HepG2 (cell line): ENCODE data around the gene NOXA1. TPM values are rescaled to one million over a fixed set of nuclear protein-coding genes. Genes with fewer than 3 reads are reported as not detected.

ENCODE experiments used
- ATM ChIP-seq: fragments of 450-650 bp; IDR thresholded peaks from 2 replicates; pipeline ENCODE4 v1.7.1; 2017; ENCODE audit warnings: mild to moderate bottlenecking, borderline replicate concordance
- CREM ChIP-seq, 2 experiments: sonication (generic) in 1 of 2; formaldehyde crosslinking in 1 of 2; IDR thresholded peaks; 2 replicates each; pipeline versions ENCODE4 v1.4.0 to v1.6.1; 2016 to 2020; ENCODE audit warnings: antibody characterized with exemption in 1 of 2, mild to moderate bottlenecking in 1 of 2, missing genetic modification reagents in 1 of 2
- DZIP1 ChIP-seq: sonication (generic); formaldehyde crosslinking; IDR thresholded peaks from 2 replicates; pipeline ENCODE4 v1.5.0; 2020; ENCODE audit warnings: mild to moderate bottlenecking, missing genetic modification reagents
- HNRNPK ChIP-seq: fragments of 200-400 bp; formaldehyde crosslinking; IDR thresholded peaks from 2 replicates; pipeline ENCODE4 v1.6.1; 2018; ENCODE audit warnings: low read length, low read depth, moderate library complexity, mild to moderate bottlenecking; ENCODE audit not compliant: poor library complexity, severe bottlenecking
- MAFF ChIP-seq: IDR thresholded peaks from 2 replicates; pipeline ENCODE4 v1.6.1; 2011; ENCODE audit warnings: low read depth, low read length, improper control_type of control experiment
- MTA3 ChIP-seq: sonication (generic); formaldehyde crosslinking; IDR thresholded peaks from 2 replicates; pipeline ENCODE4 v1.4.0; 2020; ENCODE audit warnings: missing genetic modification reagents
- MXD1 ChIP-seq: sonication (generic); formaldehyde crosslinking; IDR thresholded peaks from 2 replicates; pipeline ENCODE4 v1.4.0; 2020; ENCODE audit warnings: mild to moderate bottlenecking, missing genetic modification reagents
- MYNN ChIP-seq: sonication (generic); formaldehyde crosslinking; IDR thresholded peaks from 2 replicates; pipeline ENCODE4 v1.4.0; 2020; ENCODE audit warnings: mild to moderate bottlenecking, low read depth, missing genetic modification reagents
- PITX1 ChIP-seq: sonication (generic); formaldehyde crosslinking; IDR thresholded peaks from 2 replicates; pipeline ENCODE4 v1.5.1; 2020; ENCODE audit warnings: mild to moderate bottlenecking, missing genetic modification reagents
- SP1 ChIP-seq, 2 experiments: fragments of 450-650 bp in 1 of 2; sonication (generic) in 1 of 2; formaldehyde crosslinking in 1 of 2; IDR thresholded peaks; 2 replicates each; pipeline versions ENCODE4 v1.4.0 to v1.6.1; 2016 to 2020; ENCODE audit warnings: missing genetic modification reagents in 1 of 2
- THAP11 ChIP-seq: IDR thresholded peaks from 2 replicates; pipeline ENCODE4 v1.6.1; 2016; ENCODE audit warnings: missing biosample characterization, missing genetic modification reagents
- ZBED4 ChIP-seq: sonication (generic); formaldehyde crosslinking; IDR thresholded peaks from 2 replicates; pipeline ENCODE4 v1.4.0; 2020; ENCODE audit warnings: missing genetic modification reagents, borderline replicate concordance
- ZBTB14 ChIP-seq: sonication (generic); formaldehyde crosslinking; IDR thresholded peaks from 2 replicates; pipeline ENCODE4 v1.4.0; 2020; ENCODE audit warnings: missing genetic modification reagents
- ZNF672 ChIP-seq: sonication (generic); formaldehyde crosslinking; IDR thresholded peaks from 2 replicates; pipeline ENCODE4 v1.8.1; 2022; ENCODE audit warnings: missing genetic modification reagents
- ZNF740 ChIP-seq: sonication (generic); formaldehyde crosslinking; IDR thresholded peaks from 2 replicates; pipeline ENCODE4 v1.4.0; 2020; ENCODE audit warnings: missing genetic modification reagents
- ZNF761 ChIP-seq: sonication (generic); formaldehyde crosslinking; conservative IDR thresholded peaks from 2 replicates; pipeline ENCODE4 v1.4.0; 2020; ENCODE audit warnings: mild to moderate bottlenecking, missing genetic modification reagents
- ZNF770 ChIP-seq: sonication (generic); formaldehyde crosslinking; IDR thresholded peaks from 2 replicates; pipeline ENCODE4 v1.5.0; 2020; ENCODE audit warnings: mild to moderate bottlenecking, missing genetic modification reagents
- ZNF776 ChIP-seq: sonication (generic); formaldehyde crosslinking; IDR thresholded peaks from 2 replicates; pipeline ENCODE4 v1.4.0; 2020; ENCODE audit warnings: mild to moderate bottlenecking, missing genetic modification reagents
- polyA plus RNA-seq, 8 experiments: library from polyadenylated mRNA; depleted of rRNA in 3 of 8; stranded (reverse) in 7 of 8; unstranded in 1 of 8; fragments of >200 nt; fragmentation: Illumina TruSeq in 4 of 8; extraction: Trizol in 4 of 8; gene quantifications; 2 replicates each; pipeline versions ENCODE4 v1.2.1 to v1.2.3, GENCODE V29; 2011 to 2016; ENCODE audit warnings: low read depth in 4 of 8, missing spikeins in 1 of 8, mixed read lengths in 1 of 8; ENCODE audit not compliant: insufficient read depth in 1 of 8
- total RNA-seq, 5 experiments: library from RNA; depleted of rRNA; stranded (reverse); fragments of >200 nt; fragmentation: Illumina TruSeq; extraction: Trizol; gene quantifications; 2 replicates each; pipeline ENCODE4 v1.2.3, GENCODE V29; 2016; ENCODE audit warnings: low read depth in 1 of 5

Gene NOXA1
- total and polyA plus RNA-seq, 2 of the 13 experiments (the other 11 are each of a cell fraction or from before 2014, with no cell fraction given), result 0.78 to 1.2 TPM

- TF ChIP-seq ZBTB14 (CRISPR knock-in tag) (no peak), PITX1 (CRISPR knock-in tag) (no peak), ZBED4 (CRISPR knock-in tag) (no peak), MAFF (no peak), MTA3 (no peak), HNRNPK (no peak), ZNF770 (CRISPR knock-in tag) (peak; percentile 76; the same call in 1 of the 2 replicates), MXD1 (no peak), MYNN (CRISPR knock-in tag) (no peak), ZNF740 (no peak), ZNF672 (no peak), ATM (no peak), SP1 (IDR thresholded peaks at IDR 0.05) (no peak), SP1 (CRISPR knock-in tag; IDR thresholded peaks at IDR 0.05) (peak; percentile 93), ZNF761 (CRISPR knock-in tag) (no peak), CREM (IDR thresholded peaks at IDR 0.05) (peak; percentile 38; the same call in 1 of the 2 replicates), CREM (CRISPR knock-in tag; IDR thresholded peaks at IDR 0.05) (no peak), THAP11 (CRISPR knock-in tag) (peak; percentile 14; the same call in 1 of the 2 replicates), ZNF776 (CRISPR knock-in tag) (no peak), DZIP1 (CRISPR knock-in tag) (peak; percentile 48; the same call in 1 of the 2 replicates)
These were observed 36.0 kb downstream of the NOXA1 start, which contains the start of gene NSMF (continued) for GRCh38 chr9:137459152-137459600.
